ENCODE measurements around the gene TBL1X. TPM values are rescaled to one million over a fixed set of nuclear protein-coding genes. Genes with fewer than 3 reads are reported as not detected.

Gene TBL1X
- total RNA-seq, 2 experiments from 2014 or later, result 16.1 to 35.7 TPM

DNA sequence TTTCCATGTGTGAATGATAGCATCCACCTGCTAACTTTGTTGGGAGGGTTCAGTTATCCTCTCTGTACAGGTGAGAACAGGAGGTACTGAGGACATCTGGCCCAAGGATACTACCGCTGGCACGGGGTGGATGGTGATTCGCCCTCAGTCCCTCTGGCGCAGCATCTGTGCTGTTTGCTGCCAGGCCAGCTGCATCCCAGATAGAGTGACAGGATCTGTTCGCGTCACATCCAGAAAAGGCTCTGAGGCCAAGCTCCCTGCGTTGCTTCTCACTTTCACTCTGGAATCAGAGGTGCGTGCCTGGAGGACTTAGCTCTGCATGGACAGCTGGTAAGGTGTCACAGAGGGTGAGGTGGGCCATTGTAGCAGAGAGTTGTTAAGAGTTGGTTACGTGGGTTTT lies 95.4 kb downstream of the TBL1X start:
- Histone ChIP-seq H3K79me2 (ENCODE audit: insufficient read depth, low read depth, low read length) (no peaks in the 10 kb centered on the region), H3K9me3 (ENCODE audit: low read length) (no peaks in the 10 kb centered on the region), H2AFZ (ENCODE audit: low read length) (no peak overlapping the region), H3K27ac (ENCODE audit: low read depth, low read length, poor library complexity, severe bottlenecking) (no peak overlapping the region), H3K4me3 (ENCODE audit: low read depth, low read length, poor library complexity, severe bottlenecking) (no peak overlapping the region), H3K4me2 (ENCODE audit: low read length) (no peak overlapping the region), H3K36me3 (ENCODE audit: insufficient read depth, low read length) (no peaks in the 10 kb centered on the region), H3K9me2 (ENCODE audit: insufficient read depth, low read length) (no peaks in the 10 kb centered on the region), H3K4me1 (ENCODE audit: insufficient read depth, low read length, poor library complexity, severe bottlenecking) (no peaks in the 10 kb centered on the region), H4K20me1 (ENCODE audit: insufficient read depth, low read length) (no peaks in the 10 kb centered on the region)
- POLR2A ChIA-PET, result no interaction called here
- intact Hi-C loops (cut with micrococcal nuclease; ENCODE audit: unreplicated experiment), result no loop called here
- TF ChIP-seq, protein P1, sequence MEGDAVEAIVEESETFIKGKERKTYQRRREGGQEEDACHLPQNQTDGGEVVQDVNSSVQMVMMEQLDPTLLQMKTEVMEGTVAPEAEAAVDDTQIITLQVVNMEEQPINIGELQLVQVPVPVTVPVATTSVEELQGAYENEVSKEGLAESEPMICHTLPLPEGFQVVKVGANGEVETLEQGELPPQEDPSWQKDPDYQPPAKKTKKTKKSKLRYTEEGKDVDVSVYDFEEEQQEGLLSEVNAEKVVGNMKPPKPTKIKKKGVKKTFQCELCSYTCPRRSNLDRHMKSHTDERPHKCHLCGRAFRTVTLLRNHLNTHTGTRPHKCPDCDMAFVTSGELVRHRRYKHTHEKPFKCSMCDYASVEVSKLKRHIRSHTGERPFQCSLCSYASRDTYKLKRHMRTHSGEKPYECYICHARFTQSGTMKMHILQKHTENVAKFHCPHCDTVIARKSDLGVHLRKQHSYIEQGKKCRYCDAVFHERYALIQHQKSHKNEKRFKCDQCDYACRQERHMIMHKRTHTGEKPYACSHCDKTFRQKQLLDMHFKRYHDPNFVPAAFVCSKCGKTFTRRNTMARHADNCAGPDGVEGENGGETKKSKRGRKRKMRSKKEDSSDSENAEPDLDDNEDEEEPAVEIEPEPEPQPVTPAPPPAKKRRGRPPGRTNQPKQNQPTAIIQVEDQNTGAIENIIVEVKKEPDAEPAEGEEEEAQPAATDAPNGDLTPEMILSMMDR (conservative IDR thresholded peaks at IDR 0.05; ENCODE audit: low read length), result no peak
- TF ChIP-seq EZH2phosphoT487 (IDR thresholded peaks at IDR 0.05; ENCODE audit: borderline replicate concordance, low read depth, low read length), result no peak
- DNase-seq (ENCODE audit: low spot score), result no peak
- no TSS peak for BruUV-seq (replicated peaks)
- CTCF ChIA-PET (ENCODE audit: unreplicated experiment), result no interaction called here

DNA sequence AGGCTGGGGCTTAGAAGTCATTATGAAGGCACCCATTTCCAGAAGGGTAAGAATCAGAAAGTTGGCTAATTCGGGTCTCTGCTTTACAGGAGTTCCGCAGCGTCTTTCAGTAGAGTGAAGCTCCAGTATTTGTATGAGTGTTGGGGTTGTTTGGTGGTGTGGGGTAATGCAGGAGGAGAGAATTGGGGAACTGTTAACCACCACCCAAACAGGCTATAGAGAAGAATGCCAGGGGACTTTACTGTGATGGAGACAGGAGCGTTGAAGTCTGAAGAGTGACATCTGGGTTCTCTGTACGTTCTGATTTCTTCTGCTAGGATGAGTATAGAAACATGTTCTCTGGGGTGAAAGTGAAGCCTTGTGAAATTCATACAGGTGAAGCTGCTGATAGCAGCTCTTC lies 96.3 kb downstream of the TBL1X start:
- ChIA-PET CTCF (ENCODE audit: unreplicated experiment) (no interaction called here), POLR2A (no interaction called here)
- TF ChIP-seq EZH2phosphoT487 (IDR thresholded peaks at IDR 0.05; ENCODE audit: borderline replicate concordance, low read depth, low read length), result no peak
- TF ChIP-seq, protein P1 (conservative IDR thresholded peaks at IDR 0.05; ENCODE audit: low read length), result no peak
- no peaks in the 10 kb centered on the region for H3K9me3 ChIP-seq (ENCODE audit: low read length)
- H3K79me2 ChIP-seq (ENCODE audit: insufficient read depth, low read depth, low read length), result no peaks in the 10 kb centered on the region
- H3K4me1 ChIP-seq (ENCODE audit: insufficient read depth, low read length, poor library complexity, severe bottlenecking), result no peaks in the 10 kb centered on the region
- BruUV-seq (replicated peaks), result no TSS peak
- no peak overlapping the region for H2AFZ ChIP-seq (ENCODE audit: low read length)
- no peak overlapping the region for H3K27ac ChIP-seq (ENCODE audit: low read depth, low read length, poor library complexity, severe bottlenecking)
- H3K4me3 ChIP-seq (ENCODE audit: low read depth, low read length, poor library complexity, severe bottlenecking), result no peak overlapping the region
- DNase-seq (ENCODE audit: low spot score), result no peak
- no peaks in the 10 kb centered on the region for H4K20me1 ChIP-seq (ENCODE audit: insufficient read depth, low read length)
- H3K4me2 ChIP-seq (ENCODE audit: low read length), result no peak overlapping the region
- intact Hi-C loops (cut with micrococcal nuclease; ENCODE audit: unreplicated experiment), result no loop called here
- no peaks in the 10 kb centered on the region for H3K9me2 ChIP-seq (ENCODE audit: insufficient read depth, low read length)
- no peaks in the 10 kb centered on the region for H3K36me3 ChIP-seq (ENCODE audit: insufficient read depth, low read length)

DNA sequence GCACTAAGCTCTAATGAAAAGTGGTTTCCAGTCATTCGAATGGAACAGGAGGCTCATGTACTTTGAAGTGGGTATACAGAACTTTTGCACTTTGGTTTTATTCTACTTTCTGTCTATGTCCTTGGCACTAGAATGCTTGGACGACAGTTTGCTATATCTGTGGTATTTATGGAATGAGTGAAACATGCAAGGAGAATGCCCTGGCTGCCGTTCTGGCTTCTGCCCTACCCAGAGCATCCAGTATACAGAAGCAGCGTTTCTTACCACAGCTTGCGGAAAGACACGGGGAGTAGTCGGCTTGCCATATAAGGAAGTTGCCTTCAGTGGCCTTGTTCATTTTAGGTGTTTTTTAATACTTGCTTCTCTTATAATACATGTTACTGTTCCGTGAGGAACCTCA lies 98.0 kb downstream of the TBL1X start:
- no peak overlapping the region for H3K4me3 ChIP-seq (ENCODE audit: low read depth, low read length, poor library complexity, severe bottlenecking)
- intact Hi-C loops (cut with micrococcal nuclease; ENCODE audit: unreplicated experiment), result no loop called here
- no peaks in the 10 kb centered on the region for H3K9me2 ChIP-seq (ENCODE audit: insufficient read depth, low read length)
- no TSS peak for BruUV-seq (replicated peaks)
- POLR2A ChIA-PET, result interaction anchor here (0.8 kb wide), 1 partner anchor 22 kb away, joined by 3 read pairs; no protein-coding TSS in a partner anchor
- DNase-seq (ENCODE audit: low spot score), result no peak
- H2AFZ ChIP-seq (ENCODE audit: low read length), result no peak overlapping the region
- no peak overlapping the region for H3K27ac ChIP-seq (ENCODE audit: low read depth, low read length, poor library complexity, severe bottlenecking)
- CTCF ChIA-PET (ENCODE audit: unreplicated experiment), result no interaction called here
- TF ChIP-seq, protein P1 (conservative IDR thresholded peaks at IDR 0.05; ENCODE audit: low read length), result no peak
- TF ChIP-seq EZH2phosphoT487 (IDR thresholded peaks at IDR 0.05; ENCODE audit: borderline replicate concordance, low read depth, low read length), result no peak
- H3K9me3 ChIP-seq (ENCODE audit: low read length), result no peaks in the 10 kb centered on the region
- H3K36me3 ChIP-seq (ENCODE audit: insufficient read depth, low read length), result no peaks in the 10 kb centered on the region
- H3K4me2 ChIP-seq (ENCODE audit: low read length), result no peak overlapping the region
- no peaks in the 10 kb centered on the region for H3K4me1 ChIP-seq (ENCODE audit: insufficient read depth, low read length, poor library complexity, severe bottlenecking)
- no peaks in the 10 kb centered on the region for H3K79me2 ChIP-seq (ENCODE audit: insufficient read depth, low read depth, low read length)
- no peaks in the 10 kb centered on the region for H4K20me1 ChIP-seq (ENCODE audit: insufficient read depth, low read length)

Data from OCI-LY7 (cell line).